Trophoblast cell (in vitro differentiated cells and primary cell): ENCODE results near the gene IDH3G.

Experiments used
- DNase-seq, 2 donors: peaks; one replicate each; pipeline ENCODE4 v3.0.0-alpha.2; 2016
- H2AFZ ChIP-seq: 2 replicates; pipeline ENCODE4 v1.6.1; 2013; ENCODE audit warnings: low read length, moderate library complexity, mild to moderate bottlenecking; ENCODE audit not compliant: insufficient read depth, poor library complexity
- H2AK5ac ChIP-seq: 2 replicates; pipeline ENCODE4 v1.6.1; 2013; ENCODE audit warnings: mild to moderate bottlenecking, low read length
- H2BK120ac ChIP-seq: 2 replicates; pipeline ENCODE4 v1.6.1; 2013; ENCODE audit warnings: low read length, mild to moderate bottlenecking, moderate library complexity; ENCODE audit not compliant: insufficient read depth, poor library complexity
- H2BK12ac ChIP-seq: 2 replicates; pipeline ENCODE4 v1.6.1; 2013; ENCODE audit warnings: mild to moderate bottlenecking, low read length, moderate library complexity
- H2BK5ac ChIP-seq: 2 replicates; pipeline ENCODE4 v1.6.1; 2013; ENCODE audit warnings: low read length, low read depth, moderate library complexity, mild to moderate bottlenecking; ENCODE audit not compliant: poor library complexity
- H3K14ac ChIP-seq: 2 replicates; pipeline ENCODE4 v1.6.1; 2013; ENCODE audit warnings: mild to moderate bottlenecking, low read length
- H3K18ac ChIP-seq: 2 replicates; pipeline ENCODE4 v1.6.1; 2013; ENCODE audit warnings: mild to moderate bottlenecking, low read length
- H3K23ac ChIP-seq: 2 replicates; pipeline ENCODE4 v1.6.1; 2013; ENCODE audit warnings: low read length
- H3K27ac ChIP-seq: 2 replicates; pipeline ENCODE4 v1.5.1; 2013; ENCODE audit warnings: low read depth, mild to moderate bottlenecking, inconsistent platforms, low read length, moderate library complexity
- H3K27me3 ChIP-seq: 2 replicates; pipeline ENCODE4 v1.6.1; 2013; ENCODE audit warnings: inconsistent platforms, mild to moderate bottlenecking, low read length, moderate library complexity; ENCODE audit not compliant: insufficient read depth
- H3K36me3 ChIP-seq, 2 experiments: 1 replicate in 1 of 2; 2 replicates in 1 of 2; pipeline ENCODE4 v1.6.1; 2013; ENCODE audit warnings: low read length in 2 of 2, mild to moderate bottlenecking in 2 of 2, moderate library complexity in 1 of 2; ENCODE audit not compliant: insufficient read depth in 2 of 2, control insufficient read depth in 1 of 2
- H3K4ac ChIP-seq: 2 replicates; pipeline ENCODE4 v1.6.1; 2013; ENCODE audit warnings: low read depth, mild to moderate bottlenecking, low read length, moderate library complexity
- H3K4me1 ChIP-seq, 2 experiments: 1 replicate in 1 of 2; 2 replicates in 1 of 2; pipeline ENCODE4 v1.6.1; 2013; ENCODE audit warnings: low read length in 2 of 2, mild to moderate bottlenecking in 2 of 2, moderate library complexity in 1 of 2; ENCODE audit not compliant: insufficient read depth in 2 of 2, control insufficient read depth in 1 of 2
- H3K4me2 ChIP-seq: 2 replicates; pipeline ENCODE4 v1.6.1; 2013; ENCODE audit warnings: inconsistent platforms, mild to moderate bottlenecking, low read length, moderate library complexity
- H3K4me3 ChIP-seq: 2 replicates; pipeline ENCODE4 v1.5.1; 2013; ENCODE audit warnings: mild to moderate bottlenecking, low read depth, low read length, inconsistent platforms
- H3K79me1 ChIP-seq: one replicate; pipeline ENCODE4 v1.6.1; 2013; ENCODE audit warnings: low read length
- H3K79me2 ChIP-seq: 2 replicates; pipeline ENCODE4 v1.6.1; 2013; ENCODE audit warnings: low read length, mild to moderate bottlenecking; ENCODE audit not compliant: control insufficient read depth, insufficient read depth, poor library complexity
- H3K9ac ChIP-seq: 2 replicates; pipeline ENCODE4 v1.6.1; 2013; ENCODE audit warnings: mild to moderate bottlenecking, low read length
- H3K9me3 ChIP-seq: 2 replicates; pipeline ENCODE4 v1.6.1; 2013; ENCODE audit warnings: low read depth, mild to moderate bottlenecking, control low read depth, inconsistent platforms, low read length; ENCODE audit not compliant: insufficient read depth
- H4K12ac ChIP-seq: 2 replicates; pipeline ENCODE4 v1.6.1; 2013; ENCODE audit warnings: low read depth, mild to moderate bottlenecking, low read length, moderate library complexity
- H4K8ac ChIP-seq: 2 replicates; pipeline ENCODE4 v1.6.1; 2013; ENCODE audit warnings: low read depth, mild to moderate bottlenecking, low read length, moderate library complexity
- H4K91ac ChIP-seq: one replicate; pipeline ENCODE4 v1.6.1; 2013; ENCODE audit warnings: low read depth, mild to moderate bottlenecking, low read length, moderate library complexity
- WGBS: extraction: QIAGEN DNeasy Blood & Tissue Kit; methylation state at CpG from one replicate; pipeline ENCODE4 v1.1.7; 2013; ENCODE audit warnings: missing lambda C conversion rate; ENCODE audit not compliant: insufficient read length, insufficient coverage; ENCODE audit errors: extremely low coverage; 5-methylcytosine and 5-hydroxymethylcytosine counted together

IDH3G gene

DNA sequence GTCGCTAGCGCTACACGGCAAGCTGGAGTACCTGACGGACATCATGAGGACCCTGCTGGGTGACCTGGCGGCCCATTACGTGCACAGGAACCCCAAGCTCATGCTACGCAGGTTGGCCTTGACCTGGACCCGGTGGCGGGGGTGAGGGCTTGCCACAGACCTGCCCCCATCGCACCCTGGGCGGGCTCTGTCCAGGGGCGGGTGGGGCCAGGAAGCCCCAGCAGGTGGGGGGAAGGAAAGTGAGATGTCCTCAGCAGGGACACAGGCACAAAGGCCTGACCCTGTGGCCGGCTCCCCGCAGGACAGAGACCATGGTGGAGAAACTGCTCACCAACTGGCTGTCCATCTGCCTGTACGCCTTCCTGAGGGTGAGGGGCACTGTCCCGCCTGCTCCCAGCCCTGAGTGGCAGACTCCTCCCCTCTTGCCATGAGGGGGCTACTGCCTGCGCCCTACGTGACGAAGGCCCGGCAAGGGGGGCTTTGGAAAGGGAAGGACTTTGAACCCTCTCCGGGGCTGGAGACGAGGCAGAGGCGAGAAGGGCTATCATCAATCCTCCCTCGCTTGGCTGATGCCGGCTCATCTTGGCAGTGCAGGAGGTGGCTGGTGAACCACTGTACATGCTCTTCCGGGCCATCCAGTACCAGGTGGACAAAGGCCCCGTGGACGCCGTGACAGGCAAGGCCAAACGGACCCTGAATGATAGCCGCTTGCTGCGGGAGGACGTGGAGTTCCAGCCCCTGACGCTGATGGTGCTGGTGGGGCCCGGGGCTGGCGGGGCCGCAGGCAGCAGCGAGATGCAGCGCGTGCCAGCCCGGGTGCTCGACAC lies 18.7 kb downstream of the IDH3G start:
- DNase-seq = no peak
- Histone ChIP-seq H3K23ac (no peak overlapping the region), H3K4ac (no peak overlapping the region), H2BK5ac (no peak overlapping the region), H3K79me2 (no peaks in the 10 kb centered on the region), H4K12ac (no peak overlapping the region), H3K4me2 (no peak overlapping the region), H2BK12ac (no peak overlapping the region), H4K8ac (no peak overlapping the region), H4K91ac (no peak overlapping the region), H3K18ac (no peak overlapping the region), H3K36me3 (no peaks in the 10 kb centered on the region), H3K14ac (no peak overlapping the region), H3K79me1 (no peaks in the 10 kb centered on the region), H3K27ac (no peak overlapping the region), H3K9ac (no peak overlapping the region), H3K27me3 (no peaks in the 10 kb centered on the region), H2AFZ (no peak overlapping the region), H3K4me1 (no peaks in the 10 kb centered on the region), H3K4me3 (no peak overlapping the region), H2BK120ac (no peak overlapping the region), H3K9me3 (peaks cover 3% of the 10 kb centered on the region), H2AK5ac (no peak overlapping the region)
- whole genome bisulfite sequencing = no CpG with 5 or more reads among the region's 42 CpGs

DNA sequence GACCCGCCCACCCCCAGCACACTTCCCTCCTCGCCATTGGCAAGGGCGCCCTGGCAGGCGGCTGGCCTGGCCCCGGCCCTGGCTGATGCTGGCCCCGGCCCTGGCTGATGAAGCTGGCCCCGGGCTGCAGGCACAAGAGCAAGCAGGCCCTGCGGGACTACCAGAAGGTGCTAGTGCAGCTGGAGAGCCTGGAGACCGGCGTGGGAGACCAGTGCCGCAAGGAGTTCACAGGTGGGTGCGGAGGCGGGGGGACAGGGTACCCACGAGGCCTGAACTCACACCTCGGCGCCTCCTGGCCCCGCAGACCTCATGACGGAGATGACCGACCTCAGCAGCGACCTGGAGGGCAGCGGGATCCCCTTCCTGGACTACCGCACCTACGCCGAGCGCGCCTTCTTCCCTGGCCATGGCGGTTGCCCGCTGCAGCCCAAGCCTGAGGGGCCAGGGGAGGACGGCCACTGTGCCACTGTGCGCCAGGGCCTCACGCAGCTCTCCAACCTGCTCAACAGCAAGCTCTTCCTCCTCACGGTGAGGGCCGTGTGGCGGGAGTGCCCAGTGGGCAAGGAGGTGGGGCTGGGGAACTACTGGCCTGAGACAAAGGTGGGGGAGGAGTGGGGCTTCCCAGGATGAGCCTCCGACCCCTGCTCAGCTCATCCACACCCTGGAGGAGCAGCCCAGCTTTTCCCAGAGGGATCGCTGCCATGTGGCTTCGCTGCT lies 19.4 kb downstream of the IDH3G start:
- peaks cover 3% of the 10 kb centered on the region for H3K9me3 ChIP-seq
- no peak overlapping the region for H4K91ac ChIP-seq
- no peak overlapping the region for H3K4me2 ChIP-seq
- H3K14ac ChIP-seq = no peak overlapping the region
- no peak overlapping the region for H3K23ac ChIP-seq
- no peak overlapping the region for H3K4ac ChIP-seq
- H2BK12ac ChIP-seq = no peak overlapping the region
- H3K9ac ChIP-seq = no peak overlapping the region
- H3K27ac ChIP-seq = no peak overlapping the region
- no peak overlapping the region for H4K12ac ChIP-seq
- no peak overlapping the region for H2AFZ ChIP-seq
- H2AK5ac ChIP-seq = no peak overlapping the region
- no peak overlapping the region for H4K8ac ChIP-seq
- no CpG with 5 or more reads among the region's 37 CpGs for WGBS
- no peaks in the 10 kb centered on the region for H3K36me3 ChIP-seq
- H2BK5ac ChIP-seq = no peak overlapping the region
- no peaks in the 10 kb centered on the region for H3K79me1 ChIP-seq
- H3K27me3 ChIP-seq = no peaks in the 10 kb centered on the region
- H3K4me1 ChIP-seq = no peaks in the 10 kb centered on the region
- H3K79me2 ChIP-seq = no peaks in the 10 kb centered on the region
- H3K18ac ChIP-seq = no peak overlapping the region
- DNase-seq = no peak
- H3K4me3 ChIP-seq = no peak overlapping the region
- H2BK120ac ChIP-seq = no peak overlapping the region

DNA sequence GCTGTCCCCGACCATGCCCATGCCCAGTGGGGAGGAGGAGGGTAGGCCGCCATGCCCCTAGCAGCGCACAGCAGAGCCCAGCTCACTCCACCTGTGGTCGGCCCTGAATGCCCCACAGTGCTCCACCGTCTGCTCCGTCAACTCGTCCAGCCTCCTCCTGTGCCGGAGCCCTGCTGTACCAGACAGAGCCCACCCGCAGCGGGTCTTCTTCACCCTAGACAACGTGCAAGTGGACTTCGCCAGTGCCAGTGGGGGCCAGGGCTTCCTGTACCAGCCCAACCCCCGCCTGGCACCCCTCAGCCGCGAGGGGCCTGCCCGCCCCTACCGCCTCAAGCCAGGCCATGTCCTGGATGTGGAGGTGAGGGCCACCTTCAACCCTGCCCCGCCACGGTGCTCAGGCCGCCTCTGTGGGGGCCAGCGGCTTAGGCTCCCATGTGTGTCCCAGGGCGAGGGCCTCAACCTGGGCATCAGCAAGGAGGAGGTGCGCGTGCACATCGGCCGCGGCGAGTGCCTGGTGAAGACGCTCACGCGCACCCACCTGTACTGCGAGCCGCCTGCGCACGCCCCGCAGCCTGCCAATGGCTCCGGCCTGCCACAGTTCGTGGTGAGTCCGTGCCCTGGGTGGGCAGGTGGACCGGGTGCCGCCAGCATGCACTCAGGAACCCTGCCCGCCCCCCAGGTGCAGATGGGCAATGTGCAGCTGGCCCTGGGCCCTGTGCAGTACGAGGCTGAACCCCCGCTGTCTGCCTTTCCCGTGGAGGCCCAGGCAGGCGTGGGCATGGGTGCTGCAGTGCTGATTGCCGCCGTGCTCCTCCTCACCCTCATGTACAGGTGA lies 20.2 kb downstream of the IDH3G start:
- peaks cover 3% of the 10 kb centered on the region for H3K9me3 ChIP-seq
- no peak overlapping the region for H4K8ac ChIP-seq
- H2BK12ac ChIP-seq = no peak overlapping the region
- no peak for DNase-seq
- no peak overlapping the region for H2AK5ac ChIP-seq
- no peaks in the 10 kb centered on the region for H3K79me2 ChIP-seq
- no peak overlapping the region for H2BK120ac ChIP-seq
- no peaks in the 10 kb centered on the region for H3K79me1 ChIP-seq
- H4K12ac ChIP-seq = no peak overlapping the region
- no peak overlapping the region for H3K4ac ChIP-seq
- H3K18ac ChIP-seq = no peak overlapping the region
- no peaks in the 10 kb centered on the region for H3K4me1 ChIP-seq
- H3K23ac ChIP-seq = no peak overlapping the region
- no peak overlapping the region for H4K91ac ChIP-seq
- no peak overlapping the region for H3K14ac ChIP-seq
- H2AFZ ChIP-seq = no peak overlapping the region
- H3K9ac ChIP-seq = no peak overlapping the region
- H3K4me2 ChIP-seq = no peak overlapping the region
- no peak overlapping the region for H3K27ac ChIP-seq
- H2BK5ac ChIP-seq = no peak overlapping the region
- no peaks in the 10 kb centered on the region for H3K36me3 ChIP-seq
- H3K27me3 ChIP-seq = no peaks in the 10 kb centered on the region
- H3K4me3 ChIP-seq = no peak overlapping the region
- WGBS = no CpG with 5 or more reads among the region's 48 CpGs

DNA sequence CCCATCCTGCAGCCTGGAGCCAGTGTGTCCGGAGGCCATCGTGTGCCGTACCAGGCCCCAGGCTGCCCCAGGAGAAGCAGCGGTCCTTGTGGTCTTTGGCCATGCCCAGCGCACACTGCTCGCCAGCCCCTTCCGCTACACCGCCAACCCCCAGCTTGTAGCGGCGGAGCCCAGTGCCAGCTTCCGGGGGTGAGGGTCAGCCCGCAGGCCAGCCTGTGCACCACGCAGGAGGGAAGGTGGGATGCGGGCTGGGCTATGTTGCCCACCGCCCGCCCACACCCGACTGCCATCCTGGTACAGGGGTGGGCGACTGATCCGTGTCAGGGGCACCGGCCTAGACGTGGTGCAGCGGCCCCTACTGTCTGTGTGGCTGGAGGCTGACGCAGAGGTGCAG lies 21.0 kb downstream of the IDH3G start:
- DNase-seq = no peak
- H3K4me3 ChIP-seq = no peak overlapping the region
- H2AK5ac ChIP-seq = no peak overlapping the region
- H3K27me3 ChIP-seq = no peaks in the 10 kb centered on the region
- H3K14ac ChIP-seq = no peak overlapping the region
- no peak overlapping the region for H3K4me2 ChIP-seq
- no peaks in the 10 kb centered on the region for H3K4me1 ChIP-seq
- no peak overlapping the region for H2BK120ac ChIP-seq
- H2BK5ac ChIP-seq = no peak overlapping the region
- no peak overlapping the region for H4K12ac ChIP-seq
- no peak overlapping the region for H4K91ac ChIP-seq
- H3K79me1 ChIP-seq = no peaks in the 10 kb centered on the region
- H2BK12ac ChIP-seq = no peak overlapping the region
- WGBS = no CpG with 5 or more reads among the region's 23 CpGs
- no peak overlapping the region for H3K27ac ChIP-seq
- H3K9me3 ChIP-seq = peaks cover 3% of the 10 kb centered on the region
- H3K36me3 ChIP-seq = no peaks in the 10 kb centered on the region
- no peak overlapping the region for H2AFZ ChIP-seq
- H3K9ac ChIP-seq = no peak overlapping the region
- H3K18ac ChIP-seq = no peak overlapping the region
- H3K23ac ChIP-seq = no peak overlapping the region
- H3K79me2 ChIP-seq = no peaks in the 10 kb centered on the region
- no peak overlapping the region for H4K8ac ChIP-seq
- H3K4ac ChIP-seq = no peak overlapping the region
